HG02870 (cell line): ENCODE measurements around the gene ACADVL.

Experiments
- ATAC-seq: cut with Tn5 transposase; IDR thresholded peaks from one replicate; pipeline ENCODE4 v1.9.1; 2021; ENCODE audit warnings: mild to moderate bottlenecking, moderate library complexity; ENCODE audit not compliant: unreplicated experiment

The ACADVL gene

DNA sequence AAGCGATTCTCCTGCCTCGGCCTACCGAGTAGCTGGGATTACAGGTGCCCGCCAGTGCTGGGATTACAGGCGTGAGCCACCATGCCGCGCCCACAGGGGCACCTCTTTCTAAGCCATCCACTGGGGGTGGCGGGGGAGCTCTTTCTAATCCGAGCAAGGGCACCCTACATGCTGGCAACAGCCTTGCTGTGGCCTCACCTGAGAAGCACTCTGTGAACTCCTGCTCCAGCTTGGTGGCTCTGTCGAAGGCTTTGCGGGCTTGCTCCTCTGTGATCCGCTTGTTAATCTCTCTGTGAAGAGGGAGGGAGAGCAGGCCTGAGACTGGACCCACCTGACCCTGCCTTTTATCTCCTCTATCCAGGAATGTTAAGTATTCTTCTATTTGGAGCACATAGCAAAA lies 28.7 kb upstream of the ACADVL start:
- no peak for ATAC-seq

DNA sequence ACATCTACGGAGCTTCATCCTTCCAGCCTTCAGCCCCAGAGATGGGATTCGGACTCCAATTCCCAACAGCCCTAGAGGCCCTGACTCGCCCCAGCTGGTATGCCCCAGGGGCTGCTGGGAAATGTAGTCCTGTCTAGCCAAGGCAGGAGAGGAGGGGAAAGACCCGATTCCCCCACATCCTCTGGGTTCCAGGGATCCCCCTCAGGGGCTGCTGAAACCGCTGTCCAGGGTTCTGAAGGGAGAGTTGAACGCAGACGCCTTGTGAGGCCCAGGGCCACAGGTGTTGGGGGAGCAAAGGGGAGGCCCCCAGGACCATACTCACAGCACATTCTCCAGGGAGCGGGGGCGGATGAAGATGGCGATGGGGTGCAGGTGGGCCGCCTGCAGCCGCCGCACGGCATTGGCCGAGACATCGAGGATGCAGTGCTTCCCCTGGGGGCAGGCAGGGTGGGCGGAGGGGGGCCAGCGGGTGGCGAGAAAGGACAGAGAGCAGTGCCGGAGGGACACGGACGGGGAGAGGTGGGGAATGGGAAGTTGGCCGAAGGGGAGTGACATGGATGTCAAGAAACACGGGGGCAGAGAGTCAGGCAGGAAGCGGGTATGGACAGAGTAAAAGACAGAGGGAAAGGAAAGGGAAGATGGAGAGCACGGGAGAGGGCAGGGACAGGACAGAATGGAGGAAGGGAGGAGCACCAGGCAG lies 28.0 kb upstream of the ACADVL start:
- ATAC-seq, result no peak

DNA sequence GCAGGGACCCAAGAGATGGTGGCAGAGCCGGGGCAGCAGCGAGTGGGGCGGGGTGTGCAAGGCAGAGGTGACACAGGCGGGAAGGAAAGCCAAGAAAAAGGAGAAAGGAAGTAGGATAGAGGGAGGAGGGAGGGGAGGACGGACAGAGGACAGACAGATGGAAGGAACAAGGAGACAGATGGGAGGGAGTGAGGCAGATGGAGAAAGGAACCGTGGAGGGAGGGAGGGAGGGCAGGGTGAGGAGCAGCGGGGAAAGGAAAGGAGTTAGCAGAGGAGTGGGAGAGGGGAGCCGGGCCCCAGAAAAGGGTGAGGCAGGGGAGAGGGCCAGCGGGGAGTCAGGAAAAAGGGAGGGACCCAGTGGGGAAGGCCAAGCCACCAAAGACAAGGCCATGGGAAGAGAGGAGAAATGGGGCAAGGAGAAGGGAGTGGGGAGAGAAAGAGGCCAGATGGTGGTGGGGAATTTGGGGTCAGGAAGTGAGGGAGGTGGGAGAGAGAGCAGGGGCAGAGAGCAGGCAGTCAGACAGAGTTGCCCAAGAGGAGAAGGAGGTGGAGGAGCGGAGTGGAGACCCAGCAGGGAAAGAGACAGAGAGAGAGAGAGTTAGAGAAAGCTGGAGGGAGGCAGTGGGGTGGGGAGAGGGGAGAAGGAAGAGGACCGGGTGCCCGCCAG lies 27.3 kb upstream of the ACADVL start:
- ATAC-seq, result no peak

DNA sequence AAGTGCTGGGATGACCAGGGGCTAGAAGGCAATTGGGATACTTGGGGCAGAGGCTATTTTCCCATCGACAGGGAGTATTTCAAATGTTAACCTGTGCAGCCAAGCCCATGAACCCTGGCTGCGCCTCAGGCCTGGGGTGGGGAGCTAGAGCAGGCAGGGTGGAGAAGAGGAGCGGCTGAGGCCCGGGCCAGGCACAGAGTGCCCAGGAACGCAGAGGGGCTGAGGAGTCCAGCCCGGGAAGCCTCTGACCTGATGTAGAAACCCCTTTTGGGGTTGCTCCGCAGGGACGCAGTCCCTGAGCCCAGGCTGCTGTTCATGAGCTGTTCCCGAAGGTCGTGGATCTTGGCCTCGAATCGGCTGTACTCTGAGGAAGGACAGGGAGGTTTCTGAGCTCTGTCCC lies 23.8 kb upstream of the ACADVL start:
- no peak for ATAC-seq

DNA sequence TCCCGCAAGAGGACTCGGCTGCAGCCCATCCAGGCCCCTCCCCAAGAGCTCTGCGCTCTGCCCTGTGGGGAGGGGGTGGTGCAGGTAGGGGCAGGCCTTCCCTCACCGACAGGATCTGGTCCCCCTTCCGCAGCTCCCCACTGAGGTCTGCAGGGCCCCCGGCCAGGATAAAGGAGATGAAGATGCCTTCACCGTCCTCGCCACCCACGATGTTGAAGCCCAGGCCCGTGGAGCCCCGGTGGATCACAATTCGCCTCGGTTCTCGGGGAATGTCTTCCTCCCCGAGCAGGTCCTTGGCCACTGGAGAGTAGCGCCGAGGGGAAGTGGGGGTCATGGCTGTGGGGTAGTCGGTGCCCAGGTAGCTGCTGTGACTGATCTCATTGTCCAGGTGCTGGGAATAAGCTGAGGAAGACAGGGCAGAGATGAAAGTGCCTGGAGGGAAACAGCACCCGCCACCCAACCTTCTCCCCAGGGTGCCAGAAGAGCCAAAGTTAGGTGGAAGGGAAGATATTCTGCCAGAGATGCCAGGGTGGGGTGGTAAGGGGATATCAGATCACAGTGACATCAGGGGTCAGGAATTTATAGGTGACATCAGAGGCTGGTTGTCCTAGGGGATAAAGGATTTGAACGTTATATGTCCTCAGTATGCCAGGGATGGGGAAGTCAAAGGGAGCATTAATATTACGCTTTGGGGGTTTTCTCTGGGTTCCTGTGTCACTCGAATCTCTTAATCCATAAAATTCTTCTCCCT lies 22.9 kb upstream of the ACADVL start:
- ATAC-seq, result no peak

DNA sequence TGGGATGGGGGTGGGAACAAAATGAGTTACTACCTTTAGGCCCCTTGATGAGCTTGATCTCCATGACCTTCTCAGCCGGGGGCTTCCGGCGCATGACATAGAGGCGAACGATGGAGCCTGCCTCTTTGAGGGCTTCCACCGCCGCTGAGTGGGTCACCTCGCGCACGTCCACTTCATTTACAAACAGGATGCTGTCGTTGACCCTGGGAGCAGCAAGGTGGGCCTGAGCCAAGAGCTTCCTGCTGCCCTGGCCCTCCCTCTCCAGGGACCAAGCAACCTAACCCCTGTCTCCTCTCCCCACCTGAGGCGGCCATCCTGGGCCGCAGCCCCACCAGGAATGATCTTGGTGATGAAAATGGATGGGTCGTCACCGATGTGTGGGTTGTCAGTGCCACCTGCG lies 16.3 kb upstream of the ACADVL start:
- no peak for ATAC-seq

DNA sequence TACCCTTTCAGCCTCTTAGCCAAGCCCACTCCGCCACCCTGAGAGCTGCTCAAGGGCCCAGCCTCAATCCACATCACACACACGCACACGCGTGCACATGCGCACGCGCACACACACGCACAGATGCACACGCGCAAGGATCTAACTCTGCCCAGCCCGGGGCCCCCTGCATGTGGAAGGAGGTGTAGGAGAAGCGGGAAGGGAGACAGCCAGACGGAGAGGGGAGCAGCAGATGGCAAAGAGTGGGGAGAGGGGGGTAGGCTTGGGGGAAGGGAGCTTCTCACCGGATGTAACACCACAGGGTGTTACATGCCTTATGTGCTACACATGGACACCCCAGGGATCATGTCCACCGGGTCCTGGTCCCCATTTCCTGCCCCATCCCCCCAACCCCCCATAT lies 15.4 kb upstream of the ACADVL start:
- no peak for ATAC-seq

DNA sequence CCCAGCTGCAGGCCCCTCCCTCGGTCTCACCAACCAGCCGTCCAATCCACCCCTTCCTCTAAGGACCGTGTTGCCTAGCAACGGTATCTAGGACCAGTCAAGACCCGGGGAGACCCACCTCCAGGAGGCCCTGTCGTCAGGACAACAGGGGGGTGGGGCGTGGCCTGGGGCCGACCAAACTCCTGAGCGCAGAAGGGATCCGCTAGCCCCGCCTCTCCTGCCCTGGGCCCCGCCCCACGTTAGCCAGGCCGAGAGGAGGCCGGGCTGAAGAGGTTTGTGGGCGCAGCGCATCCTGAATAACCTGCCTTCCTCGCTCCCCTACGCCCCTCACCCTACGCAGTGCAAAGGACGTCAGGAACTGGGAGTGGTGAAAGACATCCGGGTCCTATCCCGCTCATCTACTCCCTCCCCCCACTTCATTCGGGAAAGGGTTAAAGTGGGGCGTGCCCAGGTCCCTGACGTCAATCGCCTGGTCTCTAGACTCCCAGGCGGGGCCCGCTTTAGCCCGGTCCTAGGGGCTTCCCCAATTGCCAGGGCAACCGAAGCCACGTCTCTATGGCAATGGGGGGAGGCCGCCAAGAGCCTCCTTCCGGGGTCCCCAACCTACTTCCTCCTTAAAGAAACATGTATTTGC lies 14.8 kb upstream of the ACADVL start:
- ATAC-seq, result peak; percentile 82

DNA sequence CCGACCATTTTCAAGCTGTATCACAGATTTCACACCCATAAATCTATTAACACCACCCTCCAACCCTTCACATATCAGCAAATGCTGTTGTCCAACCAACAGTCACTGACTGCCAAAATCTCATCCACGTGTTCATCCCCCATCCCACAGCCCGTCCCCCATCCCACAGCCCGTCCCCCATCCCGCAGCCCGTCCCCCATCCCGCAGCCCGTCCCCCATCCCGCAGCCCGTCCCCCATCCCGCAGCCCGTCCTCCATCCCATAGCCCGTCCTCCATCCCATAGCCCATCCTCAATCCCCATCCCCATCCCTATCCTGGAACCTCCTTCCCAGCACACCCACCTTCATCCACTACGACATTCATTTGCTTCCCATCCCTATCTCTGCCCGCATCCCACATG lies 14.2 kb upstream of the ACADVL start:
- ATAC-seq, result no peak

DNA sequence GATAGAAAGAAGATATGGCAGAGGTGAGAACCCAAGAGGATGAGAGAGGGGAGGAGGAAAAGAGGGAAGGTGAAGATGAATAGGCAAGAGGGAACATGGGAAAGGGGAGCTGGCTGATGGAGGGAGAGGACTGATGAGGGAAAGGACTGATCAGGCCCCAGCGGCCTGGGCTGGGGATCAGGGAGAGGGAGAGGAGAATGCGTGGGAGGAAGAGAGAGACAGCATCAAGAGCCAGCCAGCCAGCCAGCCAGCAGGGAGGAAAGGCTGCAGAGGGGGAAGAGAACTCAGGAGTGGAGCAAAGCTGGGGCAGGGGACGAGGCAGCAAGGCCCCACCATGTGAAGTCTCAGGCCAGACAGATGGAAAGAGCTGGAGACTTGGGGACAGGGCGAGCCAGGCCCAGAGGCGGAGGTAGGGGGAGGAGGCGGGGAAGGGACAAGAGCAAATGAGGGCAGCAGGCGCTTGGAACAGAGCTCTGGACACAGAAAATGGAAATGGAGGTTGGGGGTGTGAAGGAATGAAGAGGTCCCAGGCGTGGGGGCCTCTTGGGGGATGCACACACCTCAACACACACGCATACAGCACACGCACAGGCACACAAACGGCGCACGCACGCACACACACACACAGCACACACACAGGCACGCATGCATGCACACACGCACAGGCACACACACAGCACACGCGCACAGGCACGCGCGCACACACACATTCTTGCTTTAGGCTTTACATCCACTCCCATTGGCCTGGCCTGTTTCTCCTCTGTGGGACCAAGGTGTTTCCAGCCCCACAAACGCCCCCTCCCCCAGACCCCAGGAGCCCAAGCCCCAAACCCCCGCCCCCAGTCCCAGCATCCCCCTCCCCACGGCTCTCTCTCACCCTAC lies 12.4 kb upstream of the ACADVL start:
- ATAC-seq, result no peak

DNA sequence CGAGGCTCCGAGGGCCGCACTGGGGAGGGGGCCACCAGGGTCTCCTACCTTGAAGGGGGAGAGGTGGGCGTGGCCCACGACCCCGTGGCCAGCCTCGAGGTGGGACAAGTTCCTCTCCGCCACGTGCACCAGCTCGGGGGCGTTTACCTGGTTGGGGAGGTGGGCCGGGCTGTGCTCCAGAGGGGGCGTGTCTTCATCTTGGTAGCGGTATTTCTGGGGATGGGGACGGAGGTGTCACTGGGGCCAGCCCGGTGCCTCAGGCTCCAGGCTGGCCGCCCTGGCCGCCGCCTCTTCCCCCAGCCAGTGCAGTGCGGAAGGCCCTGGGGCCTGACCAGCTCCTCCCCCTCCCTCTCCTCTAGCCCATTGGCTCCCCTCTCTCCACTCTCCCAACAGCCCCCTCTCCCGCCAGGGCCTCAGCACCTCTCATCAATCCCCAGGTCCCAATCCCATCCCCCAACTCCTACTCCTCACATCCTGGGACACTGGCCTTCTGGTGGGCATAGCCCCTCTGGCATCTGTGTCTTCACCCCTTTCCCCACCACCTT lies 11.6 kb upstream of the ACADVL start:
- no peak for ATAC-seq

DNA sequence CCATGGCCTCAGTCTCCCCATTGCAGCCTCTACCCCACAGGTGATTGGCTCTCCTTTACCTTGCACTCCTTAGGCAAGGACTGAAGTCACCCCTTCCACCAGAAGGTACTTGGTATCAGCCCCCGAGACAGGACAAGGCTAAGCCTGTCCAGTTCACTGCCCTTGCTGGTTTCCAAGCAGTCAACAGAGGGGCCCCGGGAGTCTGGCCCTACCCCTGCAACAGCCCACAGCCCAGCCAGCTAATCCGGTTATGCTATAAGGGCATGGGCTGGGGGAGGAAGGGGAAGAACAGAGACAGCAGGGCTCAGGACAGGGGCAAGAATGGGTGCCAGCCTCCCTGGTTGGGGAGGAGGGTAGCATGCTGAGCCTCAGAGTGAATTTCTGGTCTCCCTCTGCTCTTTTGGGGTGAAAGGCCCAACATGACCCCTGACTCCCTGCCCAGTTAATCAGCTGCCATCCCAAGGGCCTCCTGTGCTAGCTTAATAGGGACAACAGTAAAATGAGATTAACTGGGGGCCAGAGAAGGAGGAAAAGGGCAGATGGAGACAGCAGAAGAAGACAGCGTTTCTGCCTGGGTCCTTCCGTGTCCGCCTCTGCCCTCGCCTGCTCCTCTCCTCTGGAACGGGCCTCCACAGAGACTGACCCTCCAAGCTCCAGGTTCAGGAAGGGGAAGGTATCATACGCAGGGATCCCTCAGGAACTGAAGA lies 10.8 kb upstream of the ACADVL start:
- ATAC-seq, result no peak

DNA sequence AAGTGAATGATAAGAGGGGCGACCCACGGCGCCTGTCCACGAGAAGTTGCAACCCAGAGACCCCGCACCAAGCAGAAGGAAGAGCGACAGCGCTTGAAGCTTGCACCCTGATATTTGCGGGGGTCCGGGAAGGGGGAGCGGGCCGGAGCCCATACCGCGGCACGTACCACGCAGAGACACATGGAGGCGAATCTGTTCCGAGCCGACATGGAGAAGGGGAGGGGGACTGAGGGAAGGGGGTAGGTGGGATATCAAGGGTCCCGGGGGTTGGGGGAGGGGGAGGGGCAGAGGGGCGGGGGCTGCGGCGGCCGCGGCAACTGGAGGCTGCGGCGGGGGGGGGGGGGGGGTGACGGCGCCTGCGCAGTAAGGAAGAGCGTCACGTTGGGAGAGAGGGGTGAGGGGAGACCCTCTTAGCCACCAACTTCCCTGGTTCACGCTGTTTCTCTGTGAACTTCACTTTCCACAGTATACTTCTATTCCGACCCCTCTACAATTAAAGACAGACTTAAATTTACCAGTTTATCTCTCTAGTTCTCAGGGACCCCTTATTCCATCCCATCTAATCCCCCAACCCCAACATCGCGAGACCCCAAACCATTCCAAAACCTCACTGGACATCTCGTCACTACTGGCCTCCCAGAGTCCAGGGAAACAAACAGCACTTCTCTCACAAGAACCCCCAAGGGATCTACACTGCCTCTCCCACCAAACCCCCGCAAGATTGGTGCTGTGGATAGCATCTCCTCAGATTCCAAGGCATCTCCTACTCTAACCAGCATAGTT lies 8.1 kb upstream of the ACADVL start:
- no peak for ATAC-seq

DNA sequence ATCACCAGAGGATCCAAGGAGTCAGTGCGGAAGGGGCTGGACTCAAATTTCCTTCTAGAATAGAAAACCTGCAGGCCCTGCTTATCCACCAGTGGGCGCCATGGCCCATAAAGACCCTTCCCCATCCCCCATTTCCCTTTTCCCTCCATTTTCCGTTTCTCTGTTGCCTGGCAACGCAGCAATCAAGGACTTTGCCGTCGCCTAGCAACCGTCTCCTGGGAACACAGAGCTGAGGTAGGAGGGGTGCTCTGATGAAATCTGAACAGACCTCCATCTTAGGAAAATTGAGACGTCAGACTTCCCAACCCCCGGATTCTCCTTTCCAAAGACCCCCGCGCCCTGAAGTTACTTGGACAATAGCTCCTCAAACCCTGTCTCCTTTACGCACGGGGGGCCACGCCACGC lies 5.8 kb upstream of the ACADVL start:
- no peak for ATAC-seq

DNA sequence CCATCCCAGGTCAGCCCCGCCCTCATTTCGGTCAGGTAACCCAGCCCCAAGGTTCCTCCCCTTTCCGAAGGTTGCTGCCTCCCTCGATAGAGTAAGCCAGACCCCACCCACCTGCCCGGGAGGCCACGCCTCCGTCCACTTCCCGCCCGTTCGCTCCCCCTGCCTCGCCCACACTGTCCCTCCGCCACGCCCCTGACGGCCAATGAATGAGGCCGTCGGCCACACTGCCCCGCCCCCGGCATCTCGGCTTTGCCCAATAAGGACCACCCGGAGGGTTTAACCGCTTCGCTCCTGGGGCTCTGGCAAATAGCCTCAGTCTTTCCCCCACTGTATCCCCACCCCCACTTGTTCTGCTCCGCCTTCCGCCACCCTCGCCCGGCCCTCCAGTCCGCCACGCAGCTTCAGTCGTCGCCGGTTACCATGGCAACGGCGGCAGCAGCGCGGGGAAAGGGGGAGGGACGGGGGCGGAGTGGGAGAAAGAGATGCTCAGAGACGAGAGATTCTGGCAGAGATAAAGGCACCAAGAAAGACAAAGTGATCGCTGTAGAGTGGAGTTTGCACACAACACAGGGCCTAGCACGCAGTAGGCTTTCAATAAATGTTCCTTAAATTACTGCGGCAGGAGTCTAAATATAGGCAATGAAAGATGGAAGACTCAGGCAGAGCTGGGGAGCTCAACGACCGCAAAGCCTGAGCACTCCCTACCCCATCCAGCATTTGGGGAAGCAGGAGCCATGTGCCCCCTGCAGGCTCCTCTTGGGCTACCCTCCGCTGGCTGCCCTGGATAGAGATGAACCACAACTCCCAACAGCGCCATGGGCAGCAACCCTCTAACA lies 5.2 kb upstream of the ACADVL start:
- ATAC-seq, result peak; percentile 73

DNA sequence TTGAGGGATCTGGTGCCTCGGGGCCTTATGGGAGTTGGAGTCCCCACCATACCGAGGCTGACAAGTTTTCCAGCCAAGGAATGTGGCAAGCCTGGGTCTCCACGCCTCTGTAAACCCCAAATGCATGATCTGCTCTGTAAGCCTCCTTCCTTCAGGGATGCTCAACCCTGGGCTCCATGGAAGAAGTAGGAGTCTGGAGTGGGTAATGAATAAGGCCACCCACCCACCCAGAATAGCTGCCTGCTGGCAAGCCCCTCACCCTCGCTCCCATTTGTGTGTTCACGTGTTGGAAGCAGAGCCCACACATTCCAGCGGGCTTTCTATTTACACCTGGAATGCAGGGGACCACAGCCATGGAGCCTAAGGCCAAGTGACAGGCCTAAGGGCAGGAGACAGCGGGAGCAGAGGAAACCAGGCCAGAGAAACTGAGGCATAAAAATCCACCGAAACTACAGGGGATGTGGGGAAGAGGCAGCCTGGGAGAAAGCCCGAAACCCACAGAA lies 4.6 kb upstream of the ACADVL start:
- no peak for ATAC-seq

DNA sequence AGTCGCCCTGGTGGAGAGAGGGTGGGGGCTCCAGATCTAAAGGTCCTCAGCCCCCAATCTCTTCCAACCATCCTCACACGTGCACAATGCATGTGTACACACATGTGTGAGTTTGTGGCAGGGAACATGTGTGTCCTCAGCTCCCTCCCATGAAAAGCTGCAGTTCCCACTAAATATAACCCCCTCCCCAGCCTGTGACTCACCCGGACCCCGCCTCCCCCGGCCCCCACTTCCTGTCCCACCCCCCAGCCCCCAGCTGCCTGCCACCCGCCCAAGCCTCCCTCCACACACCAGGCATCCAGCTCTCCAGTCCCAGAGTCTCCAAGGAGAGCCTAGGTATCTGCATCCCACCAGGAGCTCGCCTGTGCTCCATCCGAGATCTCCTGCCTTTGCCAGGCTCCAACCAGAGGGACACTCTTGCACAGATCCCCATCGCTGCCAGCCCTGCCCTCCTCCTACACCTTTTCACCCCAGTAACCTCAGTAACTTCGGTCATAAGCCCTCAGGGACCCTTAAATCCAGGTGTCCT lies 4.0 kb upstream of the ACADVL start:
- no peak for ATAC-seq
